ENCODE measurements around the gene NFASC. TPM values are rescaled to one million over a fixed set of nuclear protein-coding genes. Genes with fewer than 3 reads are reported as not detected.

Gene NFASC
- total RNA-seq, 4 donors from 2014 or later: 10.3 to 18.4 (median 10.9) TPM

DNA sequence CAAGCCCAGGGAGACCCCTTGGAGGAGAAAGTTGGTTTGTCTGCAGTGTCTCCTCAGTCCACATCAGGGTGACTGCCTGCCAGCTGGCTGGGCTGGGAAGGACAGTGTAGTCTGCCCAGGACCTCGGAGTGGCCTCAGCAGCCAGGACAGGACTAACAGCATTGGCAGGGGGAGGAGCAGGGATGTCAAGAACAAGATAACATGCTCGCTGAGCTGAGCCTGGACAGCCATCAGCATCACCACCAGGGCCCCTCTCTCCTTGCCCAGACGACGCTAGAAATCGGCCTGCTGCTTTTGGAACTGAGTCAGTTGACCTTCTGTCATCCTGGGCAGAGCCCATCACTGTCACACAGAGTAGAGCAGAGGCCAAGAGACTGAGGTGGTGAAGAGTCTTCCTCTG, 88.7 kb downstream of the NFASC start:
- no peak for DNase-seq (ENCODE audit: low spot score)
- TF ChIP-seq, protein P1, sequence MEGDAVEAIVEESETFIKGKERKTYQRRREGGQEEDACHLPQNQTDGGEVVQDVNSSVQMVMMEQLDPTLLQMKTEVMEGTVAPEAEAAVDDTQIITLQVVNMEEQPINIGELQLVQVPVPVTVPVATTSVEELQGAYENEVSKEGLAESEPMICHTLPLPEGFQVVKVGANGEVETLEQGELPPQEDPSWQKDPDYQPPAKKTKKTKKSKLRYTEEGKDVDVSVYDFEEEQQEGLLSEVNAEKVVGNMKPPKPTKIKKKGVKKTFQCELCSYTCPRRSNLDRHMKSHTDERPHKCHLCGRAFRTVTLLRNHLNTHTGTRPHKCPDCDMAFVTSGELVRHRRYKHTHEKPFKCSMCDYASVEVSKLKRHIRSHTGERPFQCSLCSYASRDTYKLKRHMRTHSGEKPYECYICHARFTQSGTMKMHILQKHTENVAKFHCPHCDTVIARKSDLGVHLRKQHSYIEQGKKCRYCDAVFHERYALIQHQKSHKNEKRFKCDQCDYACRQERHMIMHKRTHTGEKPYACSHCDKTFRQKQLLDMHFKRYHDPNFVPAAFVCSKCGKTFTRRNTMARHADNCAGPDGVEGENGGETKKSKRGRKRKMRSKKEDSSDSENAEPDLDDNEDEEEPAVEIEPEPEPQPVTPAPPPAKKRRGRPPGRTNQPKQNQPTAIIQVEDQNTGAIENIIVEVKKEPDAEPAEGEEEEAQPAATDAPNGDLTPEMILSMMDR (IDR thresholded peaks at IDR 0.05): no peak
- ATAC-seq (ENCODE audit: low FRiP score): no peak

DNA sequence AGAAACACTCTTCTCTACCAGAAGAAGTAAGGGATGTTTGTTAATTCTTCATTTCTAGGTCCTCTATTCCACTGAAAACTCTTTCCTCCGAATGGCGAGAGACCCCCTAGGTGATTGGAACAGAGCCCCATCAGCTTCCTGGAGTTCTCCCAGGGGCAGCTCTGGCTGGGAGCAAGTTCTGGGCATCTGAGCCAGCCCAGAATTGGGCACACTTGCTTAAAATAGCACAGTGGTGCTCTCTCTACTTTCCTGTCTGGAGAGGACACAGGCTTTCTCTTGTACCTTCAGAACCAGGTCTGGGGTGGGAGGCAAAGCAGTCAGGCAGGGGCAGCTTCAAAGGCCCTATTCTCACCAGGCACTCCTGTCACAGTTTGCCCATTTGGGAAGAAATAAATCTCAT, 89.2 kb downstream of the NFASC start:
- TF ChIP-seq, protein P1 (IDR thresholded peaks at IDR 0.05): no peak
- DNase-seq (ENCODE audit: low spot score) (no peak), ATAC-seq (ENCODE audit: low FRiP score) (no peak)

DNA sequence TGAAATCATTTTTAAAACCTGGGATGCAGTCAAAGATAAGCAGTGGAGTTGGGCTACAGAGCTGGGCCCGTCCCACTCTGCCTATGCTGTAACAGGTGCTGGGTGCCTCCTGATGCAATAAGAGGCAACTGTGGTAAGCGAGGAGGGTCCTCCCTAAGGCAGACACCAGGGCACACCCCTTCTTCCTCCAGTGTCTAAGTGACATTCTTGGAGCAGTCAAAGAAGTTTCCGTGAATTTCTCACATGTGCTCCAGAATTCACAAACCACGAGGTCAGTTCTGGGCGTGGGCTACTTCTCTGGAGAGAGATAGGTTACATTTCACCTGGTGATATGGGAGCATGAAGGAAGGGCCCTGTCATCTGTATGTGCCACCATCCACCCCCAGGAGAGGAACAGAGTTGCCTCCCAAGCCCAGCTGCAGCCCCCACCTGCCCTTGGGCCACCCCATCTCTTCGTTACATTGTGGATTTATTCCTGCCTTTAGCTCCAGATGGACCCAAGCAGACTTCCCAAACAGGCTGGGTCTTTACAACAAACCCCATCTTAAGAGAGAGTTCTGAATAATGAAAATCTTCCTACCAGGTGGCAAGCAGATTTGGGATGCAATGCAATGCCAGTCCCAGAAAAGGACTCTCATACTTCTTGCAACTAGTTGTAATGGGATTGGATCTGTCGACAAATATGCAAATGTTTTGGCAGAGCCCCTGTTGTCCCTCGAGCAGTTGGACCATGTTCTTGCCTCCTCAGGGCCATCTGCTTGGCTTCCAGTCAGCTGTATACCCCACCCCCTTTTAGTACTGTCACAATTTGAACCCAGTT, 89.9 kb downstream of the NFASC start:
- no peak for DNase-seq (ENCODE audit: low spot score)
- no peak for ATAC-seq (ENCODE audit: low FRiP score)
- TF ChIP-seq, protein P1 (IDR thresholded peaks at IDR 0.05): no peak

DNA sequence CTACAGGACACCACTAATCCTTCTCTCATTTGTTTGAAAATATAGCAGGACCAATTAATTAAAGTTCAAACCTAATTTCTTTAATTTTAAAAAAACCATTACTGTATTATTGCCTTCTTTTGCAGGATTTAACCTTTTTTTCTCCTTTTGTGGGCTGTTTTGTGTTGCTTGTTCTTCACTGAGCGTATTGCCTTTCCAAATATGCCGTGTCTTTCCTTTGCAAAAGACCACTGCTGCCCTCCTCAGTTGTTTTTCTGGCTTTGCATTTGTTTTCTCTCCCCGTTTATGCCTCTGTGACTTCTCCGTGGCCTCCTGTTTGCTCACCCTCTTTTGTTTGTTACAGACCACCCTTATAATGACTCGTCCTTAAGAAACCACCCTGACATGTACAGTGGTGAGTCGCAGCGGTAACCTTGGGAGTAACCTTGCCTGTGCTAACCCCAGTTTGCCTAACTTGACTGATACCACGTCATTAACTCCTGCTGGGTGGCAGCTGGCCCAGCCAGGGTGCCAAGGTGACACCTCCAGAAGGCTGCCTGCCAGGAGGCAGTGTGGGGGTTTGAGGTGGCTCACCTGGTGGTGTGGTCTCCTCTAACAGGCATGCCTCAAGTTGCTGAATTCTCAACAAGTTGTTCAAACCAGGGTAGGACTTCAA, 91.2 kb downstream of the NFASC start:
- DNase-seq (ENCODE audit: low spot score) (no peak), ATAC-seq (ENCODE audit: low FRiP score) (no peak)
- TF ChIP-seq, protein P1 (IDR thresholded peaks at IDR 0.05): no peak

DNA sequence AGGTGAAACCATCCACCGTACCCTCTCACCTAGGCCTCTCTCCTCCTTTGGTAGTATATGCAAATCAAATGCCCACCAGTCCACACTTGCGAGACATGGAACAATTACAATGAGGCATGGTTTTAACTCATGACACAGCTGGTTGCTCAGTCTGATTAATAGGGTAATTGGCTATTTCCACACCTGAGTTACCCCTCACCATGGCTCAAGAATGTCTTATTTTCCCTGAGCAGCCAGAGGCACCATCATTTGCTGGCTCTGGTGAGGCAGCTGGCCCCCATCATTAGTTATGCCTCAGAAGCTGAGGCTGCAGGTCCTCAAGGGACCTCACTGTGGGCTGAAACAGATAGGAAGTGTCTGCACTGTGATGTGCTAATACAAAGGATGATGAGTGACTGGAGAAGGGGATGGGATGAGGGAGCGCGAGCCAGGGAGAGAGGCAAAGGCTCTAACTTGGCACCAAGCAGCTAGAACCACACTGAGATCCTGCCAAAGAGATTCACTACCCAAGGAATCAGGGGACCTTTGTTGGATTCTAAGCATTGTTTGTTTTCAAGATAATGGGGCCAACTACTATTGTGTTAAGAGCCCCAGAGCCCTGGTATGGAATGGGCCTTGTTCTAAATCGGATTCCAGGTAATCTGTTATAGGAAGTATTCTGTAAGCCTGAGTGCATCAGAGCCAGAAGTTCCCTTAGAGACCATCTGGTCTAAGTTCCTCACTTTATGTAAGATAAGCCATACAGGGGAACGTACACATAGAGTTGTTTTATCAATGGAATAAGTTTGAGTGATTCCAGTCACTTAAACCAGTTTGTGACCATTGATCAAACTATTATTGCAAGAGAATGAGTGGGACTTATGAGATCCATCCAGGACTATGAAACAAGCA, 92.3 kb downstream of the NFASC start:
- no peak for DNase-seq (ENCODE audit: low spot score)
- no peak for ATAC-seq (ENCODE audit: low FRiP score)
- TF ChIP-seq, protein P1 (IDR thresholded peaks at IDR 0.05): no peak

DNA sequence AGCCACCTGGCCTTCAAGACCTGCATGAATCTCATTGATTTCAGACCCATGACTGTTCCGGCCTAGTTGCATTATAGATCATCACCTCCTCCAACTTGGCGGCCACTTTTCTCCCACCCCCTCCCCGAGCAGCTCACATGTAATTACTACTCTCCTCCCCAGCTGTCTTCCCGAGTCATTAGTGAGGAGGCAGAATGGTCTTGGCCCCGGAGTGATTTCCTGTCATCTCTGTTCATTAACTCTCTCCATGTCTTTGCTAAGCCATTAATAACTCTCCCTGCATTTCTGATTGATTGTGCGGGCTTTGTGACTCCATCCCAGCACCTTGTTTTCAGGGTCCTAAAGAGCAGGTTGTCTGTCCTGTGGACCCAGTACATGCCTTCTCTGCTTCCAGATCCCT, 96.8 kb downstream of the NFASC start:
- ATAC-seq (ENCODE audit: low FRiP score) (no peak), DNase-seq (ENCODE audit: low spot score) (no peak)
- TF ChIP-seq, protein P1 (IDR thresholded peaks at IDR 0.05): no peak
